ENCODE data around the gene MYBL2. TPM values are rescaled to one million over a fixed set of nuclear protein-coding genes. Genes with fewer than 3 reads are reported as not detected.
"Not testable (repeated sequence)": the region's sequence is repeated elsewhere in the genome, so short reads cannot be mapped to it uniquely, and the experiment has no call there.

Gene MYBL2
- total RNA-seq, 1 donor from 2014 or later = 4.1 TPM

DNA sequence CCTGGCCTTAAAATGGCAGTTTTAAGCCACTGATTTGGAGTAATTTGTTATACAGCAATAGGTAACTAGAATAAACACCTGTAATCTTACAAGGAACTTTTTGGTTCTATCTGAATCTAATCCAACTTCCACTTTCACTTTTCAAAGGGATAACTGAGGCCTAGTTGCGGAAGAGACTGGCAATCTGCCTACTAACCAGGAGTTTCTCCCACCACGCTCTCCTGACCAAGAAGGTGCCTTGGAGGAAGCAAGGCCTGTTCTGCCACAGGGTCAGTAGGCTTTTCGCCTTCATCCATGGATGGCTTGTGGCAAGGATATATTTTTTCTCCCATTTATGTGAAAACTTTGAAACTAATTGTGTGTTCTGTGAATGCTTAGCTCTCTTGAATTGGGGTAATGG lies 12.9 kb upstream of the MYBL2 start:
- Histone ChIP-seq H3K36me3 (ENCODE audit: control insufficient read depth, insufficient read depth, low read length) (no peaks in the 10 kb centered on the region), H3K4me3 (ENCODE audit: low read depth, low read length) (no peak overlapping the region), H3K27me3 (ENCODE audit: control insufficient read depth, insufficient read depth, low read length) (no peaks in the 10 kb centered on the region)
- TF ChIP-seq CTCF (IDR thresholded peaks at IDR 0.05; ENCODE audit: insufficient read depth, low read length, poor library complexity, severe bottlenecking) = no peak
- DNase-seq (ENCODE audit: low read depth) = no peak

GRCh38 chr20:43655176-43655575 lies 11.7 kb upstream of the MYBL2 start:
- H3K36me3 ChIP-seq (ENCODE audit: control insufficient read depth, insufficient read depth, low read length); DNase-seq (ENCODE audit: low read depth); H3K4me3 ChIP-seq (ENCODE audit: low read depth, low read length); H3K27me3 ChIP-seq (ENCODE audit: control insufficient read depth, insufficient read depth, low read length): not testable (repeated sequence)

- Histone ChIP-seq H3K27me3 (ENCODE audit: control insufficient read depth, insufficient read depth, low read length) (no peaks in the 10 kb centered on the region), H3K4me3 (ENCODE audit: low read depth, low read length) (no peak overlapping the region), H3K36me3 (ENCODE audit: control insufficient read depth, insufficient read depth, low read length) (no peaks in the 10 kb centered on the region)
- no peak for DNase-seq (ENCODE audit: low read depth)
- TF ChIP-seq CTCF (IDR thresholded peaks at IDR 0.05; ENCODE audit: insufficient read depth, low read length, poor library complexity, severe bottlenecking) = no peak
Observed at GRCh38 chr20:43655937-43656336, 11.0 kb upstream of the MYBL2 start.

DNA sequence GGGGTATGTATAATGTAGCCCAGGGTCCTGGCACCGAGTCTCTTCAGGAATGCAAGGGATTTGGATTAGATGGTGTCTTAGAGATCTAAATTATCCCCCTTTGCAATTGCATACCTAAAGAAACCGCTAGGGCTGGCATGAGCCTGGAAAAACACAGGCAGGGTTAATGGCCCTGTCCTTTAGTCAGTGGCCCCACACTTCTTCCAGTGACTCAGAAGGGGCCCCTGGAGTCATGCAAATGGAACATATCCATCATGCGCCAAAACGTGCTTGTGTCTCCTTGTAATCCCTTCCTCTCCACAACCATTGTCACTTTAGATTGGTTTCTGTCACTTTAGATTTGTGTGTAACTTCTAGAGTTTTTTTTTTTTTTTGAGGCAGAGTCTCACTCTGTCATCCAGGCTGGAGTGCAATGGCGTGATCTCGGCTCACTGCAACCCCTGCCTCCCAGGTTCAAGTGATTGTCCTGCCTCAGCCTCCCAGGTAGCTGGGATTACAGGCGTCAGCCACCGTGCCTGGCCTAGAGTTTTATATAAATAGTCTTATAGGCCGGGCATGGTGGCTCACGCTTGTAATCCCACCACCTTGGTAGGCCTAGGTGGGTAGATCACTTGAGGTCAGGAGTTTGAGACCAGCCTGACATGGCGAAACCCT lies 8.7 kb upstream of the MYBL2 start:
- Histone ChIP-seq H3K27me3 (ENCODE audit: control insufficient read depth, insufficient read depth, low read length) (no peaks in the 10 kb centered on the region), H3K36me3 (ENCODE audit: control insufficient read depth, insufficient read depth, low read length) (no peaks in the 10 kb centered on the region), H3K4me3 (ENCODE audit: low read depth, low read length) (peak overlapping the region; percentile 87)
- DNase-seq (ENCODE audit: low read depth) = no peak
- TF ChIP-seq CTCF (IDR thresholded peaks at IDR 0.05; ENCODE audit: insufficient read depth, low read length, poor library complexity, severe bottlenecking) = peak; percentile 45

- DNase-seq (ENCODE audit: low read depth) = no peak
- no peak for TF ChIP-seq CTCF (IDR thresholded peaks at IDR 0.05; ENCODE audit: insufficient read depth, low read length, poor library complexity, severe bottlenecking)
- Histone ChIP-seq H3K4me3 (ENCODE audit: low read depth, low read length) (no peak overlapping the region), H3K36me3 (ENCODE audit: control insufficient read depth, insufficient read depth, low read length) (no peaks in the 10 kb centered on the region), H3K27me3 (ENCODE audit: control insufficient read depth, insufficient read depth, low read length) (no peaks in the 10 kb centered on the region)
Observed at GRCh38 chr20:43658723-43659419, 8.0 kb upstream of the MYBL2 start.

DNA sequence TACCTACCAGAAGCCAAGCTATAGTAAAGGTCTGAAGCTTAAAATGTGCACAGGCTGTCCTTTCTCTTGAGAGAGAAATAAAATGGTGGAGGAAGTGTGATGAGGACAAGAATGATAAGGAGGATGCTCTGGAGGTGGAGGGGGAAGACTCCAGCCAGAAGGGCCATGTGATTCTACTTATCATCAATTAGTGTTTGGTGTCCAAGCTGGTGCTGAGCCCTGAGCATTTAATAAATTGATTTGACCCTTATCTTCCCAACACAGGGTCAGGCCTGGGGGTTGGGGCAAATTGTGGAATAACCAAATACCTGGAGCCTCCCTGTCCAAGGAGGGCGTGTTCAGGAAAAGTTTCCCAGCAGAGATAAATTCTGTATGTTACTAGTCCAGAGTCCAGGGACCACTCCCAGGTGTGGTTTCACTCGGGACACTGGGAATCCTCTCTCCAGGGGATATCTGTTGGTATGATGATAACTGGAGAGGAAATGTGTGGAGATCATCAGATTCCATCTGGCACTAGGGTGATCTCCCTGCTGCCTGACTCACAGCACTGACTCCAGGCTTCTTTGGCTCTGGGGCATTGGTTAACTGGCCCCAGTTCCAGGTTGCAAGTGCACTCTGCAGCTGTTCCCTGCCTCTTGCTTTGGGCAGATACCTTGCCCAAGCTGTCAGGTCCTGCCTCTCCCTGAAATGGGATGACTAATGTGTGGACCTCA lies 3.8 kb upstream of the MYBL2 start:
- Histone ChIP-seq H3K4me3 (ENCODE audit: low read depth, low read length) (no peak overlapping the region), H3K27me3 (ENCODE audit: control insufficient read depth, insufficient read depth, low read length) (no peaks in the 10 kb centered on the region), H3K36me3 (ENCODE audit: control insufficient read depth, insufficient read depth, low read length) (no peaks in the 10 kb centered on the region)
- no peak for TF ChIP-seq CTCF (IDR thresholded peaks at IDR 0.05; ENCODE audit: insufficient read depth, low read length, poor library complexity, severe bottlenecking)
- DNase-seq (ENCODE audit: low read depth) = no peak

Data from kidney epithelial cell (primary cell).